HCT116 (cell line): ENCODE results near the gene KRT37. TPM values are rescaled to one million over a fixed set of nuclear protein-coding genes. Genes with fewer than 3 reads are reported as not detected.

Source experiments
- ATAC-seq: fragments of 200-7000 bp; cut with Tn5 transposase; 2 replicates; pipeline ENCODE4 v1.9.1; 2020; ENCODE audit warnings: mild to moderate bottlenecking, moderate library complexity
- BruUV-seq: library from RNA; stranded (reverse); fragments of 400-500 nt; replicated peaks from 2 replicates; lab custom pipeline; 2021; lab: Mats Ljungman, UMichigan
- CTCF ChIA-PET: fragments of 300-600 bp; sonication (Branson Sonifier 250); formaldehyde crosslinking; loops from one replicate; lab custom pipeline; 2021; ENCODE audit warnings: antibody characterized with exemption; lab: Charles Lee
- POLR2A ChIA-PET: fragments of 300-600, 350-600 bp; sonication (Branson Sonifier 250); formaldehyde crosslinking; loops from one replicate; lab custom pipeline; 2021; ENCODE audit warnings: antibody characterized with exemption; lab: Charles Lee
- RAD21 ChIA-PET, 2 experiments: fragments of 300-600 bp; sonication (Branson Sonifier 250); formaldehyde crosslinking; loops; one replicate each; lab custom pipeline; 2023; ENCODE audit warnings: low total read pairs in 2 of 2; ENCODE audit not compliant: uncharacterized antibody in 2 of 2, unreplicated experiment in 2 of 2, low non-redundant PET in 1 of 2; lab: Charles Lee
- DNase-seq: peaks from one replicate; pipeline ENCODE4 v3.0.0-alpha.2; 2010; ENCODE audit warnings: low read depth, low spot score
- H2AFZ ChIP-seq: fragments of 200-600 bp; shearing (Covaris generic), sonication (generic); 2 replicates; pipeline ENCODE4 v1.6.1; 2017; ENCODE audit warnings: low read depth, mixed run types, mixed read lengths, antibody characterized with exemption, low read length; ENCODE audit not compliant: poor library complexity, severe bottlenecking
- H3K27ac ChIP-seq: 2 replicates; pipeline ENCODE4 v1.5.1; 2012; ENCODE audit warnings: low read depth, low read length
- H3K27me3 ChIP-seq: fragments of 200-600 bp; sonication (generic); 2 replicates; pipeline ENCODE4 v1.6.1; 2016; ENCODE audit warnings: mixed run types, low read length, mixed read lengths; ENCODE audit not compliant: insufficient read depth
- H3K36me3 ChIP-seq, 2 experiments: fragments of 200-500 bp in 1 of 2; fragments of 200-600 bp in 1 of 2; sonication (Bioruptor generic) in 1 of 2; sonication (generic) in 1 of 2; 2 replicates each; pipeline versions ENCODE4 v1.5.1 to v1.6.1; 2014 to 2016; ENCODE audit warnings: low read length in 2 of 2, inconsistent platforms in 1 of 2, mixed read lengths in 1 of 2, mixed run types in 1 of 2; ENCODE audit not compliant: insufficient read depth in 2 of 2, control insufficient read depth in 1 of 2
- H3K4me1 ChIP-seq, 2 experiments: fragments of 200-600 bp in 1 of 2; sonication (generic) in 1 of 2; 2 replicates each; pipeline versions ENCODE4 v1.5.1 to v1.6.1; 2012 to 2017; ENCODE audit warnings: low read length in 2 of 2, inconsistent platforms in 1 of 2, mild to moderate bottlenecking in 1 of 2, mixed read lengths in 1 of 2, mixed run types in 1 of 2, moderate library complexity in 1 of 2; ENCODE audit not compliant: insufficient read depth in 2 of 2, control insufficient read depth in 1 of 2
- H3K4me2 ChIP-seq: fragments of 200-600 bp; sonication (generic); 2 replicates; pipeline ENCODE4 v1.6.1; 2017; ENCODE audit warnings: mixed run types, low read length, mixed read lengths
- H3K4me3 ChIP-seq, 2 experiments: fragments of 200-600 bp in 1 of 2; sonication (generic) in 1 of 2; replicated peaks in 1 of 2; 2 replicates each; pipeline ENCODE4 v1.5.1; 2011 to 2016; ENCODE audit warnings: low read length in 2 of 2, control low read depth in 1 of 2, low read depth in 1 of 2, mild to moderate bottlenecking in 1 of 2, mixed read lengths in 1 of 2, mixed run types in 1 of 2
- H3K79me2 ChIP-seq: fragments of 200-600 bp; sonication (generic); 2 replicates; pipeline ENCODE4 v1.6.1; 2017; ENCODE audit warnings: mild to moderate bottlenecking, mixed run types, low read length, moderate library complexity, mixed read lengths; ENCODE audit not compliant: insufficient read depth
- H3K9ac ChIP-seq: fragments of 200-600 bp; sonication (generic); 2 replicates; pipeline ENCODE4 v1.6.1; 2016; ENCODE audit warnings: low read length, mixed read lengths
- H3K9me2 ChIP-seq: fragments of 200-600 bp; sonication (generic), shearing (Covaris generic); 2 replicates; pipeline ENCODE4 v1.6.1; 2017; ENCODE audit warnings: mixed run types, mild to moderate bottlenecking, moderate library complexity; ENCODE audit not compliant: insufficient read depth
- H3K9me3 ChIP-seq, 2 experiments: fragments of 200-500 bp in 1 of 2; fragments of 200-600 bp in 1 of 2; sonication (Bioruptor generic) in 1 of 2; sonication (generic) in 1 of 2; 2 replicates each; pipeline ENCODE4 v1.6.1; 2014 to 2017; ENCODE audit warnings: low read length in 2 of 2, mixed read lengths in 2 of 2, inconsistent platforms in 1 of 2, low read depth in 1 of 2, mild to moderate bottlenecking in 1 of 2, mixed run types in 1 of 2, moderate library complexity in 1 of 2; ENCODE audit not compliant: control insufficient read depth in 1 of 2, insufficient read depth in 1 of 2
- H4K20me1 ChIP-seq: fragments of 200-600 bp; sonication (generic), shearing (Covaris generic); 2 replicates; pipeline ENCODE4 v1.6.1; 2017; ENCODE audit warnings: mixed run types, mild to moderate bottlenecking, moderate library complexity; ENCODE audit not compliant: insufficient read depth
- CTCF ChIP-seq, 3 experiments: fragments of 200-600 bp in 1 of 3; sonication (generic) in 1 of 3; IDR thresholded peaks in 2 of 3; conservative IDR thresholded peaks in 1 of 3; 2 replicates each; pipeline ENCODE4 v1.5.1; 2012 to 2017; ENCODE audit warnings: low read depth in 2 of 3, low read length in 2 of 3, antibody characterized with exemption in 1 of 3, borderline replicate concordance in 1 of 3, control low read depth in 1 of 3, mild to moderate bottlenecking in 1 of 3, mixed read lengths in 1 of 3, mixed run types in 1 of 3, moderate library complexity in 1 of 3; ENCODE audit not compliant: insufficient read depth in 1 of 3
- ELF1 ChIP-seq: IDR thresholded peaks from 2 replicates; pipeline ENCODE4 v1.6.1; 2012; ENCODE audit warnings: low read depth, borderline replicate concordance
- EZH2 ChIP-seq: fragments of 200-600 bp; sonication (generic); IDR thresholded peaks from 2 replicates; pipeline ENCODE4 v1.6.1; 2017; ENCODE audit warnings: antibody characterized with exemption, mixed run types
- EZH2phosphoT487 ChIP-seq: fragments of 200-600 bp; IDR thresholded peaks from 2 replicates; pipeline ENCODE4 v1.6.1; 2018; ENCODE audit warnings: antibody characterized with exemption, borderline replicate concordance
- FOSL1 ChIP-seq: IDR thresholded peaks from 2 replicates; pipeline ENCODE4 v1.6.1; 2012; ENCODE audit warnings: low read depth
- JUND ChIP-seq: IDR thresholded peaks from 2 replicates; pipeline ENCODE4 v1.6.1; 2012
- POLR2A ChIP-seq: IDR thresholded peaks from 2 replicates; pipeline ENCODE4 v1.7.0; 2011; ENCODE audit warnings: borderline replicate concordance; ENCODE audit not compliant: insufficient read depth, insufficient read length; ENCODE audit errors: extremely low read depth
- POLR2AphosphoS5 ChIP-seq: IDR thresholded peaks from 2 replicates; pipeline ENCODE4 v1.6.1; 2011; ENCODE audit warnings: mild to moderate bottlenecking, low read depth, low read length, moderate library complexity
- RAD21 ChIP-seq: IDR thresholded peaks from 2 replicates; pipeline ENCODE4 v1.6.1; 2012; ENCODE audit warnings: low read depth, mild to moderate bottlenecking
- SIN3A ChIP-seq: IDR thresholded peaks from 2 replicates; pipeline ENCODE4 v1.6.1; 2012; ENCODE audit warnings: low read depth
- SP1 ChIP-seq: IDR thresholded peaks from 2 replicates; pipeline ENCODE4 v1.6.1; 2012; ENCODE audit warnings: low read depth
- SRF ChIP-seq: IDR thresholded peaks from 2 replicates; pipeline ENCODE4 v1.6.1; 2012; ENCODE audit warnings: low read depth
- TCF7L2 ChIP-seq: IDR thresholded peaks from 2 replicates; pipeline ENCODE4 v1.7.0; 2011; ENCODE audit warnings: borderline replicate concordance, inconsistent platforms; ENCODE audit not compliant: insufficient read depth, insufficient read length; ENCODE audit errors: extremely low read depth
- YY1 ChIP-seq: IDR thresholded peaks from 2 replicates; pipeline ENCODE4 v1.6.1; 2011; ENCODE audit warnings: low read length, low read depth, moderate library complexity, mild to moderate bottlenecking; ENCODE audit not compliant: insufficient replicate concordance; ENCODE audit errors: extremely low read depth
- ZBTB33 ChIP-seq: IDR thresholded peaks from 2 replicates; pipeline ENCODE4 v1.6.1; 2011; ENCODE audit warnings: mild to moderate bottlenecking, low read length, moderate library complexity; ENCODE audit not compliant: insufficient replicate concordance; ENCODE audit errors: extremely low read depth
- ZNF274 ChIP-seq: fragments of 200-500 bp; sonication (Bioruptor generic); IDR thresholded peaks from 2 replicates; pipeline ENCODE4 v1.6.1; 2014; ENCODE audit warnings: mild to moderate bottlenecking, low read depth, low read length, inconsistent platforms
- intact Hi-C: fragments of 100-400 bp; cut with micrococcal nuclease; formaldehyde crosslinking; loops from 2 replicates; pipeline ENCODE4 v1.10.0; 2022
- total RNA-seq: library from RNA; stranded (reverse); gene quantifications from one replicate; pipeline ENCODE4 v1.2.1, GENCODE V29; 2021; ENCODE audit not compliant: unreplicated experiment
- TF ChIP-seq, protein P1 (sequence below): IDR thresholded peaks from 2 replicates; pipeline ENCODE4 v1.6.1; 2012; ENCODE audit warnings: low read depth
- TF ChIP-seq, protein P2 (sequence below): IDR thresholded peaks from 2 replicates; pipeline ENCODE4 v1.6.1; 2012
- TF ChIP-seq, protein P3 (sequence below): IDR thresholded peaks from 2 replicates; pipeline ENCODE4 v1.6.1; 2012

The KRT37 gene
- total RNA-seq, 1 experiment from 2014 or later, result not detected

GRCh38 chr17:41439375-41439774, 15.0 kb upstream of the KRT37 start:
- Histone ChIP-seq H3K36me3 (no peaks in the 10 kb centered on the region), H3K9ac (no peak overlapping the region), H4K20me1 (no peaks in the 10 kb centered on the region), H3K4me2 (no peak overlapping the region), H3K4me3 (no peak overlapping the region), H3K27ac (no peak overlapping the region), H3K9me3 (no peaks in the 10 kb centered on the region), H3K4me1 (no peaks in the 10 kb centered on the region), H3K9me2 (no peaks in the 10 kb centered on the region), H3K79me2 (no peaks in the 10 kb centered on the region), H3K27me3 (no peaks in the 10 kb centered on the region), H2AFZ (no peak overlapping the region)
- ChIA-PET CTCF (interaction anchor here (1.0 kb wide), 1 partner anchor 22 kb away, joined by 4 read pairs; no protein-coding TSS in a partner anchor), RAD21 (no interaction called here), POLR2A (no interaction called here)
- BruUV-seq, result no TSS peak
- intact Hi-C loops, result no loop called here
- no peak for DNase-seq
- no peak for ATAC-seq
- no peak for TF ChIP-seq SRF
- TF ChIP-seq SP1, result no peak
- TF ChIP-seq POLR2AphosphoS5, result no peak
- TF ChIP-seq EZH2phosphoT487, result no peak
- TF ChIP-seq RAD21, result no peak
- no peak for TF ChIP-seq ELF1
- TF ChIP-seq, protein P1, sequence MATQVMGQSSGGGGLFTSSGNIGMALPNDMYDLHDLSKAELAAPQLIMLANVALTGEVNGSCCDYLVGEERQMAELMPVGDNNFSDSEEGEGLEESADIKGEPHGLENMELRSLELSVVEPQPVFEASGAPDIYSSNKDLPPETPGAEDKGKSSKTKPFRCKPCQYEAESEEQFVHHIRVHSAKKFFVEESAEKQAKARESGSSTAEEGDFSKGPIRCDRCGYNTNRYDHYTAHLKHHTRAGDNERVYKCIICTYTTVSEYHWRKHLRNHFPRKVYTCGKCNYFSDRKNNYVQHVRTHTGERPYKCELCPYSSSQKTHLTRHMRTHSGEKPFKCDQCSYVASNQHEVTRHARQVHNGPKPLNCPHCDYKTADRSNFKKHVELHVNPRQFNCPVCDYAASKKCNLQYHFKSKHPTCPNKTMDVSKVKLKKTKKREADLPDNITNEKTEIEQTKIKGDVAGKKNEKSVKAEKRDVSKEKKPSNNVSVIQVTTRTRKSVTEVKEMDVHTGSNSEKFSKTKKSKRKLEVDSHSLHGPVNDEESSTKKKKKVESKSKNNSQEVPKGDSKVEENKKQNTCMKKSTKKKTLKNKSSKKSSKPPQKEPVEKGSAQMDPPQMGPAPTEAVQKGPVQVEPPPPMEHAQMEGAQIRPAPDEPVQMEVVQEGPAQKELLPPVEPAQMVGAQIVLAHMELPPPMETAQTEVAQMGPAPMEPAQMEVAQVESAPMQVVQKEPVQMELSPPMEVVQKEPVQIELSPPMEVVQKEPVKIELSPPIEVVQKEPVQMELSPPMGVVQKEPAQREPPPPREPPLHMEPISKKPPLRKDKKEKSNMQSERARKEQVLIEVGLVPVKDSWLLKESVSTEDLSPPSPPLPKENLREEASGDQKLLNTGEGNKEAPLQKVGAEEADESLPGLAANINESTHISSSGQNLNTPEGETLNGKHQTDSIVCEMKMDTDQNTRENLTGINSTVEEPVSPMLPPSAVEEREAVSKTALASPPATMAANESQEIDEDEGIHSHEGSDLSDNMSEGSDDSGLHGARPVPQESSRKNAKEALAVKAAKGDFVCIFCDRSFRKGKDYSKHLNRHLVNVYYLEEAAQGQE, result no peak
- TF ChIP-seq EZH2, result no peak
- TF ChIP-seq JUND, result no peak
- TF ChIP-seq, protein P2, sequence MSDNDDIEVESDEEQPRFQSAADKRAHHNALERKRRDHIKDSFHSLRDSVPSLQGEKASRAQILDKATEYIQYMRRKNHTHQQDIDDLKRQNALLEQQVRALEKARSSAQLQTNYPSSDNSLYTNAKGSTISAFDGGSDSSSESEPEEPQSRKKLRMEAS, result no peak
- TF ChIP-seq TCF7L2, result no peak
- no peak for TF ChIP-seq POLR2A
- no peak for TF ChIP-seq YY1
- no peak for TF ChIP-seq SIN3A
- TF ChIP-seq, protein P3, sequence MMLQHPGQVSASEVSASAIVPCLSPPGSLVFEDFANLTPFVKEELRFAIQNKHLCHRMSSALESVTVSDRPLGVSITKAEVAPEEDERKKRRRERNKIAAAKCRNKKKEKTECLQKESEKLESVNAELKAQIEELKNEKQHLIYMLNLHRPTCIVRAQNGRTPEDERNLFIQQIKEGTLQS, result no peak
- no peak for TF ChIP-seq CTCF (IDR thresholded peaks at IDR 0.05 in 2 of 3, conservative IDR thresholded peaks at IDR 0.05 in 1 of 3; ENCODE audit: borderline replicate concordance in 1 of 3, insufficient read depth in 1 of 3, low read depth in 2 of 3, low read length in 2 of 3)
- no peak for TF ChIP-seq ZNF274
- no peak for TF ChIP-seq FOSL1
- no peak for TF ChIP-seq ZBTB33
